ENCODE results near the gene KRTDAP.

Gene KRTDAP

DNA sequence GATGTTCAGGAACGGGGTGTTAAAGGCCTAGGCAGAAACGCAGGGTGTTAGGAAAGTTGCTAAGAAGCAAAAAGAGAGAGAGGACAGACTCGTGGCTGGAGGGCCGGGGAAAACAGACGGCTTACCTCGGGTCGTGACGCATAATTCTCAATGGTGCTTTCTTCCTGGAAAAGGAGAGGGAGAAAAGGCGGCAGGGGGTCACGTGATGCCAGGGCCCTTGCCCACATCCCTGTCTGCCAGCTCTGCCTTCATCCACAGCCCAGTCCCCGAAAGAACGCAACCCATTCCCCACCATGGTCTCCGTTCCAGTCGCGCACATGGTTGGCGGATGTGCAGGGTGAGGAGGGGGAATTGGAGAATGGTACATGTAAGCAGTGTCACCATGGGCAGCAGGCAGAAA is 1.6 kb downstream of the KRTDAP start:
- TF ChIP-seq, protein P1, sequence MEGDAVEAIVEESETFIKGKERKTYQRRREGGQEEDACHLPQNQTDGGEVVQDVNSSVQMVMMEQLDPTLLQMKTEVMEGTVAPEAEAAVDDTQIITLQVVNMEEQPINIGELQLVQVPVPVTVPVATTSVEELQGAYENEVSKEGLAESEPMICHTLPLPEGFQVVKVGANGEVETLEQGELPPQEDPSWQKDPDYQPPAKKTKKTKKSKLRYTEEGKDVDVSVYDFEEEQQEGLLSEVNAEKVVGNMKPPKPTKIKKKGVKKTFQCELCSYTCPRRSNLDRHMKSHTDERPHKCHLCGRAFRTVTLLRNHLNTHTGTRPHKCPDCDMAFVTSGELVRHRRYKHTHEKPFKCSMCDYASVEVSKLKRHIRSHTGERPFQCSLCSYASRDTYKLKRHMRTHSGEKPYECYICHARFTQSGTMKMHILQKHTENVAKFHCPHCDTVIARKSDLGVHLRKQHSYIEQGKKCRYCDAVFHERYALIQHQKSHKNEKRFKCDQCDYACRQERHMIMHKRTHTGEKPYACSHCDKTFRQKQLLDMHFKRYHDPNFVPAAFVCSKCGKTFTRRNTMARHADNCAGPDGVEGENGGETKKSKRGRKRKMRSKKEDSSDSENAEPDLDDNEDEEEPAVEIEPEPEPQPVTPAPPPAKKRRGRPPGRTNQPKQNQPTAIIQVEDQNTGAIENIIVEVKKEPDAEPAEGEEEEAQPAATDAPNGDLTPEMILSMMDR (conservative IDR thresholded peaks at IDR 0.05; ENCODE audit: low read depth, low read length): no peak
- H3K27ac ChIP-seq: no peak overlapping the region
- no peak overlapping the region for H3K9ac ChIP-seq
- H3K4me3 ChIP-seq (IDR thresholded peaks at IDR 0.05; ENCODE audit: insufficient read depth, low read depth, low read length): no peak overlapping the region
- H3K79me2 ChIP-seq (ENCODE audit: insufficient read depth, low read depth): no peaks in the 10 kb centered on the region
- peaks cover 52% of the 10 kb centered on the region for H3K27me3 ChIP-seq (ENCODE audit: insufficient read depth, low read depth)
- H3K4me1 ChIP-seq (ENCODE audit: low read depth, poor library complexity, severe bottlenecking): no peaks in the 10 kb centered on the region
- no peaks in the 10 kb centered on the region for H4K20me1 ChIP-seq (ENCODE audit: insufficient read depth)
- no peak overlapping the region for H2AFZ ChIP-seq (ENCODE audit: low read depth)
- no peaks in the 10 kb centered on the region for H3K36me3 ChIP-seq (ENCODE audit: insufficient read depth)
- no peak overlapping the region for H3K4me2 ChIP-seq

DNA sequence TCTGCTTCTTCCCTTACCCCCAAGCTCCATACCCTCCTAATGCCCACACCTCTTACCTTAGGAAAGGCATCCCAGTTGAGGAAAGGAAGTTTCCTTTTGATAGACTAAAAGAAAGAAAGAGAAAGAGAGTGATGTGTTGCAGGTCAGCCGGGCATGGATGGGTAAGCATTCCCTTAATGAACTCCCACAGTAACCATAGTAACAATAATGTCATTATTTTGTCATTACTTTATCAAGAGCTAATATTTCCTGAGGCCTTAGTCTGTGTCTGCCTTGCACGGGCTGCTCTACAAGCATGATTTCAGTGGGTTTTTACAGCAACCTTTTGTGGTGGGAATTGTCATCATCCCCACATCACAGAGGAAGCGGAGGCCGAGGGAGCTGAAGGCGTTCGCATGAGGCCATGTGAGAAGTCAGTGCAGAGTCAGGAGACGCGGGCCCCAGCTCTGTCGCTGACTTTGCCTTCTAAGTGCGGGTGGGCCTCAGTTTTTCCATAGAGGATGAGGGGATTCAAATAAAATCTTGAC is 2.5 kb downstream of the KRTDAP start:
- Histone ChIP-seq H3K79me2 (ENCODE audit: insufficient read depth, low read depth) (no peaks in the 10 kb centered on the region), H3K27me3 (ENCODE audit: insufficient read depth, low read depth) (peaks cover 47% of the 10 kb centered on the region), H3K9ac (no peak overlapping the region), H3K36me3 (ENCODE audit: insufficient read depth) (no peaks in the 10 kb centered on the region), H2AFZ (ENCODE audit: low read depth) (no peak overlapping the region), H3K4me1 (ENCODE audit: low read depth, poor library complexity, severe bottlenecking) (no peaks in the 10 kb centered on the region), H3K4me2 (no peak overlapping the region), H3K4me3 (IDR thresholded peaks at IDR 0.05; ENCODE audit: insufficient read depth, low read depth, low read length) (no peak overlapping the region), H4K20me1 (ENCODE audit: insufficient read depth) (no peaks in the 10 kb centered on the region), H3K27ac (no peak overlapping the region)
- TF ChIP-seq, protein P1 (conservative IDR thresholded peaks at IDR 0.05; ENCODE audit: low read depth, low read length): no peak

DNA sequence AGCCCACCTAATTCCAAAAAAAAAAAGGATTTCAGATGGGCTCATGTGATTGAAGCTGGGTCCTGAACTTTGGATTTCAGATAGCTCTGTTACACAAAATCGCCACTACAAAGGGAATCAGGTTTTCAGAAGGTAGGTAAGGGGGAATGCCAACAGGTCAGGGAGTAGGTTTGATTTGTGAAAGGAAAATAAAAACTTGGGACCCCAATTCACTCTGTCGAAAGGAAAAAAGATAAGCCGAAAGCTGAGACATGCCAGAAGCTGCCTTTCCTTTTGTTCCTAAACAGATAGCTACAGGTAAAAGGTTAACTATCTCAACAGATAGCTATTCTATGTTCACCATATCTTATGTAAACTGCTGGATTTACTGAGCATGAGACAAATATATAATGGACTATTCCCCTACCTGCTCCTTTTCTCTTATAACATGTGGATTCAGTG is 4.0 kb downstream of the KRTDAP start:
- no peaks in the 10 kb centered on the region for H3K36me3 ChIP-seq (ENCODE audit: insufficient read depth)
- H4K20me1 ChIP-seq (ENCODE audit: insufficient read depth): no peaks in the 10 kb centered on the region
- H3K4me3 ChIP-seq (IDR thresholded peaks at IDR 0.05; ENCODE audit: insufficient read depth, low read depth, low read length): no peak overlapping the region
- H2AFZ ChIP-seq (ENCODE audit: low read depth): no peak overlapping the region
- H3K79me2 ChIP-seq (ENCODE audit: insufficient read depth, low read depth): no peaks in the 10 kb centered on the region
- no peak overlapping the region for H3K4me2 ChIP-seq
- H3K27me3 ChIP-seq (ENCODE audit: insufficient read depth, low read depth): peaks cover 39% of the 10 kb centered on the region
- TF ChIP-seq, protein P1 (conservative IDR thresholded peaks at IDR 0.05; ENCODE audit: low read depth, low read length): no peak
- no peaks in the 10 kb centered on the region for H3K4me1 ChIP-seq (ENCODE audit: low read depth, poor library complexity, severe bottlenecking)
- no peak overlapping the region for H3K27ac ChIP-seq
- H3K9ac ChIP-seq: no peak overlapping the region

DNA sequence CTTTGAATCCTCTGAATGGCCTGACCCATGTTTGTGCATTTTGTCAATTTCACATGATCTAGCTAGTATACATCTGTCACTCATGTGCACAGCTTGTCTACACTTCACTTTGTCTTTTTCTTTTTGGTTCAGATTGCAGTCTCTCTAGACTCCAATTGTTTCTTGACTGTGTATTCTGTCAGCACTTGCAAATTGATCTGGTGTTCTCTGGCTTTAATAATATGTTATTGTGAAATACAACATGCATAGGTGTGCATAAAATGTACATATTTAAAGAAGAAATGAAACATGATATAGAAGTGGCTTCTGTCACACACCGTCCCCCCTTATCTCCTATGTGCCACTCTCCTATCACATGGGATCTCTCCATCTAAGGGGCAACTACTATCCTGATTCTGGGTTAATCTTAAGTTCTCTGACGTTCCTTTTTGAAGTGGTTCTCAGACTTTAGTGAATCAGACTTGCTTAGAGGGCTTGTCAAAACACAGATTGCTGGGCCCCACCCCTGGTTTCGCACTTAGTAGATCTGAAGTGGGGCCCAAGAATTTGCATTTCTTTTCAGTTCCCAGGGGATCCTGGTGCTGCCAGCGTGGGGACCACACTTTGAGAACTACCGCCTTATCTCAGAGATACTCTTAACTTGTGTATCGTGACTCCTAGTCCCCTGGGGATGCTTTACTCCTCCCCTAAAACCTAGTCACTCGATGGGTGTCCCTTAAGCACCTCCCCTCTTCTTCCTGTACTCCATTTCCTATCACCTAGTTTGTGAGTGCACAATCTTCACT is 5.8 kb downstream of the KRTDAP start:
- Histone ChIP-seq H4K20me1 (ENCODE audit: insufficient read depth) (no peaks in the 10 kb centered on the region), H3K79me2 (ENCODE audit: insufficient read depth, low read depth) (no peaks in the 10 kb centered on the region), H3K4me2 (no peak overlapping the region), H3K4me3 (IDR thresholded peaks at IDR 0.05; ENCODE audit: insufficient read depth, low read depth, low read length) (no peak overlapping the region), H2AFZ (ENCODE audit: low read depth) (no peak overlapping the region), H3K9ac (no peak overlapping the region), H3K36me3 (ENCODE audit: insufficient read depth) (no peaks in the 10 kb centered on the region), H3K27ac (no peak overlapping the region), H3K27me3 (ENCODE audit: insufficient read depth, low read depth) (peaks cover 29% of the 10 kb centered on the region; the same call in 1 of the 2 replicates), H3K4me1 (ENCODE audit: low read depth, poor library complexity, severe bottlenecking) (no peaks in the 10 kb centered on the region)
- TF ChIP-seq, protein P1 (conservative IDR thresholded peaks at IDR 0.05; ENCODE audit: low read depth, low read length): no peak
